Measurements from ENCODE around the gene CNR2.

DNA sequence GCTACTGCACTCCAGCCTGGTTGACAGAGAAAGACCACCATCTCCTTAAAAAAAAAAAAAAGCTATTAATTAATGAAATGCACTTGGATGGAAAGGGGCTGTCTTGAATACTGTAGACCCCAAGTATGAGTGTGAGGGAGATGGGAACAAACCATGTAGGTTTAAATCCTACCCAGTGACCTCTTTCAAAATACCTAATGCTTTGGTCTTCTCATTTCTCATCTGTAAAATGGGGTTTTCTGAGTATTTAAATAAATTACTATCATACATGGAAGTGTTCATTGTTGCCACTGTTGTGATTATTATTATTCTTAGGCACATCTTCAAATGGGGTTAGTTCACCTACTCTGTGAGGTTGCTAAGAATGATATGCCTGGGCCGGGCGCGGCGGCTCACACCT is 27.9 kb downstream of the CNR2 start:
- TF ChIP-seq ZNF707 (tag by site-specific recombination; IDR thresholded peaks at IDR 0.05) (no peak), YY1 (tag by site-specific recombination; IDR thresholded peaks at IDR 0.05) (no peak), ZNF133 (tag by site-specific recombination; IDR thresholded peaks at IDR 0.05) (no peak), ZNF843 (tag by site-specific recombination; IDR thresholded peaks at IDR 0.05) (no peak), ZNF274 (IDR thresholded peaks at IDR 0.05; ENCODE audit: low read length) (no peak), ZNF274 (tag by site-specific recombination; IDR thresholded peaks at IDR 0.05; ENCODE audit: borderline replicate concordance) (no peak), ZFP41 (tag by site-specific recombination; IDR thresholded peaks at IDR 0.05; ENCODE audit: borderline replicate concordance) (no peak)

Data from HEK293 (cell line).